ENCODE measurements around the gene METTL26. TPM values are rescaled to one million over a fixed set of nuclear protein-coding genes. Genes with fewer than 3 reads are reported as not detected.

The METTL26 gene
- total and polyA plus RNA-seq, 10 of the 15 experiments (the other 5 are each of a cell fraction or from before 2014, with no cell fraction given) = 5.4 to 163 (median 79.3) TPM

DNA sequence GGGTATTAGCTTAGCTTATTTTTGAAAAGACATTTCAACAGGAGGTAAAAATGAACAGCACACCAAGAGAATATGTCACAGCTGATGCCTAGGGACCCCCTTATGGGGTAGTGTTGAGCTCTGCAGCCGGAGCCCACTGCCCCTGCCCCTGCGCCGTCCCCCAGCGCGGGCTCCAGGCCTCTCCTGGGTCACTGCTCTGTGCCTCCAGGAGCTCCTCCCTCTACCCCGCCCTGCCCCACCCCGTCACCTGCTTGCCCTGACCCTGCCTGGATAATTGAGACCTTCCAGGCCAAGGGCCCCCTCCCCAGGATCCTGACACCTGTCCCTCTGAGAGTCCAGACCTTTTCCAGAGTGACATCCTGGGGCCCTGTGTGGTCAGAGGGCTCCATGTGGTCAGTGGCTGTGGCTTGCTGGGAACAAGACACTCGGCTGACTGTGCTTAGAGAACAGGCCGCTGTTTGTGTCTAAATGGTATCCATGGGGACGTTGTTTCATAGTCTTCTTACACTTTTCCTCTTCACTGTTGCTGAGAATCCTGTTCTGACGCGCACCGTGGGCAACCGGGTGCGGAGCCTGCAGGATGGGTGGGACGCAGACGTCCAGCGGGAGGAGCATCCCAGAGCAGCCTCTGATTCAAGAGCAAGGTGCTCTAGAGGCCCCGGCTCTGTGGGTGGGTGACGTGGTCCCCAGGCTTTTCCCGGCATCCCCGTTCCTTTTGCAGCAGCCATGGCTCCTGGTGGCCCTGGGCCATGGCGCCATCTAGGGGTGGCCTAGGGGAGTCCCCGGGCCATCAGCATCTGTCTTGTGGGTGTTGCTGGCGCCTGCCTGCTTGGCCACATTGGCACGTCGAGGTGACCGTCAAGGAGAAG lies 25.4 kb downstream of the METTL26 start:
- in situ Hi-C loops (cut with MboI) = no loop called here
- Histone ChIP-seq H2AFZ (ENCODE audit: control insufficient read depth, low read depth, low read length) (no peak overlapping the region), H3K9ac (ENCODE audit: control insufficient read depth, insufficient read depth, low read length) (no peak overlapping the region), H3K4me1 (ENCODE audit: control insufficient read depth, insufficient read depth, low read length) (no peaks in the 10 kb centered on the region), H3K79me2 (ENCODE audit: control insufficient read depth, insufficient read depth, low read length) (no peaks in the 10 kb centered on the region), H3K27me3 (replicated peaks in 1 of 2; ENCODE audit: control insufficient read depth in 2 of 2, insufficient read depth in 2 of 2, low read length in 1 of 2) (no peaks in the 10 kb centered on the region), H3K27ac (ENCODE audit: control insufficient read depth, insufficient read depth) (no peak overlapping the region), H4K20me1 (ENCODE audit: control insufficient read depth, insufficient read depth) (no peaks in the 10 kb centered on the region), H3K36me3 (ENCODE audit: control insufficient read depth in 2 of 2, insufficient read depth in 2 of 2, low read length in 1 of 2) (no peaks in the 10 kb centered on the region), H3K4me2 (ENCODE audit: control insufficient read depth, insufficient read depth) (no peak overlapping the region), H3K4me3 (no peak overlapping the region), H3K9me3 (replicated peaks; ENCODE audit: control insufficient read depth, insufficient read depth, low read length) (peaks cover 3% of the 10 kb centered on the region; the same call in 1 of the 3 replicates)
- ATAC-seq (peak; percentile 61), FAIRE-seq (no peak), DNase-seq (ENCODE audit: low read depth, low spot score) (no peak)
- ChIA-PET POLR2A (interaction anchor here (1.0 kb wide), 1 partner anchor 26 kb away, joined by 4 read pairs; the partner anchor contains the start of gene METTL26), SMC1A (ENCODE audit: uncharacterized antibody, unreplicated experiment) (no interaction called here), RAD21 (ENCODE audit: unreplicated experiment) (no interaction called here), CTCF (interaction anchor here (1.1 to 2.0 kb wide), 4 partner anchors 10 to 40 kb away, joined by 3 to 4 read pairs (median 4); no protein-coding TSS in a partner anchor)
- BruUV-seq (replicated peaks) = no TSS peak
- 58% methylated on average over 28 of the region's 28 CpGs for WGBS (ENCODE audit: insufficient coverage, insufficient replicate concordance, low lambda C conversion rate, missing lambda C conversion rate)
- intact Hi-C loops (cut with micrococcal nuclease; ENCODE audit: unreplicated experiment) = no loop called here
- TF ChIP-seq JUNB (IDR thresholded peaks at IDR 0.05) (no peak), IRF4 (IDR thresholded peaks at IDR 0.05; ENCODE audit: low read depth, low read length) (no peak), RAD51 (IDR thresholded peaks at IDR 0.05) (no peak), CTCF (IDR thresholded peaks at IDR 0.05 in 2 of 3, conservative IDR thresholded peaks at IDR 0.05 in 1 of 3; ENCODE audit: control insufficient read depth in 2 of 3, extremely low read depth in 1 of 3, insufficient read depth in 1 of 3, low read depth in 3 of 3, low read length in 3 of 3) (peak; percentile 42 to 55 (median 43); a peak in 3 of 6 replicates), ZBTB33 (IDR thresholded peaks at IDR 0.05) (no peak), STAT3 (IDR thresholded peaks at IDR 0.05; ENCODE audit: low read depth, low read length) (no peak), ZNF274 (IDR thresholded peaks at IDR 0.05; ENCODE audit: insufficient read depth, insufficient read length) (no peak), NR2F1 (conservative IDR thresholded peaks at IDR 0.05) (no peak), ZNF687 (IDR thresholded peaks at IDR 0.05) (no peak), YBX1 (IDR thresholded peaks at IDR 0.05) (no peak), SPI1 (IDR thresholded peaks at IDR 0.05; ENCODE audit: borderline replicate concordance, insufficient read depth, low read depth, low read length) (no peak), SMC3 (IDR thresholded peaks at IDR 0.05; ENCODE audit: borderline replicate concordance, low read length) (peak; percentile 32; the same call in 1 of the 2 replicates), YY1 (IDR thresholded peaks at IDR 0.05; ENCODE audit: low read depth, low read length) (peak; percentile 66; the same call in 1 of the 2 replicates)
- TF ChIP-seq, protein P1, sequence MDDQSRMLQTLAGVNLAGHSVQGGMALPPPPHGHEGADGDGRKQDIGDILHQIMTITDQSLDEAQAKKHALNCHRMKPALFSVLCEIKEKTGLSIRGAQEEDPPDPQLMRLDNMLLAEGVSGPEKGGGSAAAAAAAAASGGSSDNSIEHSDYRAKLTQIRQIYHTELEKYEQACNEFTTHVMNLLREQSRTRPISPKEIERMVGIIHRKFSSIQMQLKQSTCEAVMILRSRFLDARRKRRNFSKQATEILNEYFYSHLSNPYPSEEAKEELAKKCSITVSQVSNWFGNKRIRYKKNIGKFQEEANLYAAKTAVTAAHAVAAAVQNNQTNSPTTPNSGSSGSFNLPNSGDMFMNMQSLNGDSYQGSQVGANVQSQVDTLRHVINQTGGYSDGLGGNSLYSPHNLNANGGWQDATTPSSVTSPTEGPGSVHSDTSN (IDR thresholded peaks at IDR 0.05; ENCODE audit: insufficient replicate concordance, low read depth, low read length) = no peak

All from GM12878 (cell line).